ENCODE data around the gene AKAP7.

The AKAP7 gene

GRCh38 chr6:131225959-131226358, 90.7 kb downstream of the AKAP7 start:
- H3K9me3 ChIP-seq (ENCODE audit: insufficient read depth, low read length, severe bottlenecking), result no peaks in the 10 kb centered on the region
- no peaks in the 10 kb centered on the region for H3K79me2 ChIP-seq (ENCODE audit: insufficient read depth, low read length)
- H3K36me3 ChIP-seq (ENCODE audit: insufficient read depth, low read length), result no peaks in the 10 kb centered on the region
- TF ChIP-seq CTCF (IDR thresholded peaks at IDR 0.05; ENCODE audit: borderline replicate concordance, extremely low read depth, low read length, poor library complexity, severe bottlenecking), result no peak
- no peak for TF ChIP-seq EZH2 (IDR thresholded peaks at IDR 0.05; ENCODE audit: borderline replicate concordance, low read depth, low read length, severe bottlenecking)
- H3K4me3 ChIP-seq (ENCODE audit: low read depth in 1 of 2, low read length in 2 of 2), result no peak overlapping the region
- no peak overlapping the region for H3K4me2 ChIP-seq (ENCODE audit: insufficient read depth, low read length)
- no peak for ATAC-seq (ENCODE audit: insufficient read depth, low read depth)
- H3K4me1 ChIP-seq (ENCODE audit: insufficient read depth, low read length), result peaks cover 14% of the 10 kb centered on the region
- H4K20me1 ChIP-seq (ENCODE audit: insufficient read depth, low read length), result no peaks in the 10 kb centered on the region
- DNase-seq, result no peak
- no peak overlapping the region for H3K27ac ChIP-seq (ENCODE audit: low read length)
- no peaks in the 10 kb centered on the region for H3K27me3 ChIP-seq (ENCODE audit: insufficient read depth, low read length, poor library complexity)
- no peak overlapping the region for H3K9ac ChIP-seq (ENCODE audit: low read depth, low read length)
- no peak overlapping the region for H2AFZ ChIP-seq (ENCODE audit: low read depth, low read length)

GRCh38 chr6:131226459-131227157, 91.3 kb downstream of the AKAP7 start:
- DNase-seq (no peak), ATAC-seq (ENCODE audit: insufficient read depth, low read depth) (no peak)
- no peaks in the 10 kb centered on the region for H3K9me3 ChIP-seq (ENCODE audit: insufficient read depth, low read length, severe bottlenecking)
- H3K27me3 ChIP-seq (ENCODE audit: insufficient read depth, low read length, poor library complexity), result no peaks in the 10 kb centered on the region
- no peak overlapping the region for H2AFZ ChIP-seq (ENCODE audit: low read depth, low read length)
- H3K9ac ChIP-seq (ENCODE audit: low read depth, low read length), result no peak overlapping the region
- peaks cover 14% of the 10 kb centered on the region for H3K4me1 ChIP-seq (ENCODE audit: insufficient read depth, low read length)
- H3K4me3 ChIP-seq (ENCODE audit: low read depth in 1 of 2, low read length in 2 of 2), result no peak overlapping the region
- no peaks in the 10 kb centered on the region for H4K20me1 ChIP-seq (ENCODE audit: insufficient read depth, low read length)
- H3K27ac ChIP-seq (ENCODE audit: low read length), result no peak overlapping the region
- H3K79me2 ChIP-seq (ENCODE audit: insufficient read depth, low read length), result no peaks in the 10 kb centered on the region
- no peaks in the 10 kb centered on the region for H3K36me3 ChIP-seq (ENCODE audit: insufficient read depth, low read length)
- no peak overlapping the region for H3K4me2 ChIP-seq (ENCODE audit: insufficient read depth, low read length)
- TF ChIP-seq EZH2 (IDR thresholded peaks at IDR 0.05; ENCODE audit: borderline replicate concordance, low read depth, low read length, severe bottlenecking) (no peak), CTCF (IDR thresholded peaks at IDR 0.05; ENCODE audit: borderline replicate concordance, extremely low read depth, low read length, poor library complexity, severe bottlenecking) (no peak)

GRCh38 chr6:131227158-131227543, 91.9 kb downstream of the AKAP7 start:
- peaks cover 14% of the 10 kb centered on the region for H3K4me1 ChIP-seq (ENCODE audit: insufficient read depth, low read length)
- H4K20me1 ChIP-seq (ENCODE audit: insufficient read depth, low read length), result no peaks in the 10 kb centered on the region
- H3K27ac ChIP-seq (ENCODE audit: low read length), result no peak overlapping the region
- no peaks in the 10 kb centered on the region for H3K27me3 ChIP-seq (ENCODE audit: insufficient read depth, low read length, poor library complexity)
- ATAC-seq (ENCODE audit: insufficient read depth, low read depth) (no peak), DNase-seq (no peak)
- H3K4me2 ChIP-seq (ENCODE audit: insufficient read depth, low read length), result no peak overlapping the region
- TF ChIP-seq EZH2 (IDR thresholded peaks at IDR 0.05; ENCODE audit: borderline replicate concordance, low read depth, low read length, severe bottlenecking), result no peak
- no peak for TF ChIP-seq CTCF (IDR thresholded peaks at IDR 0.05; ENCODE audit: borderline replicate concordance, extremely low read depth, low read length, poor library complexity, severe bottlenecking)
- H3K4me3 ChIP-seq (ENCODE audit: low read depth in 1 of 2, low read length in 2 of 2), result no peak overlapping the region
- H3K36me3 ChIP-seq (ENCODE audit: insufficient read depth, low read length), result no peaks in the 10 kb centered on the region
- no peak overlapping the region for H2AFZ ChIP-seq (ENCODE audit: low read depth, low read length)
- no peaks in the 10 kb centered on the region for H3K79me2 ChIP-seq (ENCODE audit: insufficient read depth, low read length)
- H3K9me3 ChIP-seq (ENCODE audit: insufficient read depth, low read length, severe bottlenecking), result no peaks in the 10 kb centered on the region
- H3K9ac ChIP-seq (ENCODE audit: low read depth, low read length), result no peak overlapping the region
